Activated T-cell treated with anti-CD3 and anti-CD28 coated beads, Interleukin-2, amount 50 U/mL, for 72 hours (primary cell): ENCODE data around the gene DLG2. TPM values are rescaled to one million over a fixed set of nuclear protein-coding genes. Genes with fewer than 3 reads are reported as not detected.
A peak's percentile ranks its signal among the peaks of the same experiment; 100 is the strongest.
"Not testable (repeated sequence)": the region's sequence is repeated elsewhere in the genome, so short reads cannot be mapped to it uniquely, and the experiment has no call there.

Source experiments
- ATAC-seq, 2 donors: fragments of 150-1000 bp; cut with Tn5 transposase; replicated peaks in 1 of 2; 2 replicates each; pipeline ENCODE4 v1.10.0; 2021; ENCODE audit warnings: moderate library complexity in 2 of 2, mild to moderate bottlenecking in 1 of 2
- DNase-seq, 2 donors: peaks; one replicate each; pipeline ENCODE4 v3.0.0; 2021 to 2022; ENCODE audit warnings: mixed read lengths in 1 of 2
- H3K27ac Mint-ChIP-seq: one replicate; pipeline ENCODE4 v1.8.0; 2022; ENCODE audit warnings: mild to moderate bottlenecking, moderate library complexity, mixed read lengths
- H3K27me3 Mint-ChIP-seq: one replicate; pipeline ENCODE4 v1.8.0; 2022; ENCODE audit warnings: low read depth, mixed read lengths
- H3K36me3 Mint-ChIP-seq, 2 donors: one replicate each; pipeline ENCODE4 v1.8.0; 2022; ENCODE audit warnings: mixed read lengths in 2 of 2, mild to moderate bottlenecking in 1 of 2; ENCODE audit not compliant: insufficient read depth in 2 of 2
- H3K4me1 Mint-ChIP-seq: one replicate; pipeline ENCODE4 v1.8.0; 2022; ENCODE audit warnings: low read depth, mixed read lengths
- H3K4me3 Mint-ChIP-seq, 2 donors: one replicate each; pipeline ENCODE4 v1.8.0; 2022; ENCODE audit warnings: mild to moderate bottlenecking in 2 of 2, mixed read lengths in 2 of 2, moderate library complexity in 2 of 2
- H3K9me3 Mint-ChIP-seq, 2 donors: one replicate each; pipeline ENCODE4 v1.8.0; 2022; ENCODE audit warnings: mixed read lengths in 2 of 2
- total RNA-seq, 2 donors: library from RNA; stranded (reverse); gene quantifications; one replicate each; pipeline ENCODE4 v1.2.3, GENCODE V29; 2022

The DLG2 gene
- total RNA-seq, 2 donors from 2014 or later = 4.1 to 5.3 TPM

DNA sequence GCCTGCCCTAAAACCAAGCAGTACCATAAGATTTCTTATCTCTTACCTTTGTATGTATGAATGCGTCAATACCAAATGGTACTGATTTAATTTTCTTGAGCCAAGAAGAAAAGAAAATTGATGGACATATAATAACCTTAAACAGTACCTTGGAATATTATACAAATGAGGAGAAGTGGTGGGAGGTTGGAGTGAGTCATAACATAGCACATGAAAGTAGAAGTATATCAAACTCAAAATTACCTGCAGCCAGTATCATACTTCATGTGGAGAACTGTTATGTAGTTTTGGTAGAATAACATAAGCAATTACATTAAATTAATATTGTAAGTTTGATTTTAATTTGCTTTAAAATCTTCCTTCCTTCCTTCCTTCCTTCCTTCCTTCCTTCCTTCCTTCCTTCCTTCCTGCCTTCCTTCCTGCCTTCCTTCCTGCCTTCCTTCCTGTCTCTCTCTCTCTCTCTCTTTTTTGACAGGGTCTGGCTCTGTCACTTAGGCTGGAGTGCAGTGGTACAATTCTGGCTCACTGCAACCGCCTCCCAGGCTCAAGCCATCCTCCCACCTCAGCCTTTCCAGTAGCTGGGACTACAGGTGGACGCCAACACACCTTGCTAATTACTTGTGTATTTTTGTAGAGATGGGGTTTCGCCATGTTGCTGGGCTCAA is 1880.1 kb downstream of the DLG2 start:
- Mint-ChIP-seq H3K9me3 (peaks cover 1 to 3% of the 10 kb centered on the region in 2 donors), H3K4me1 (no peaks in the 10 kb centered on the region)
- DNase-seq = no peak

DNA sequence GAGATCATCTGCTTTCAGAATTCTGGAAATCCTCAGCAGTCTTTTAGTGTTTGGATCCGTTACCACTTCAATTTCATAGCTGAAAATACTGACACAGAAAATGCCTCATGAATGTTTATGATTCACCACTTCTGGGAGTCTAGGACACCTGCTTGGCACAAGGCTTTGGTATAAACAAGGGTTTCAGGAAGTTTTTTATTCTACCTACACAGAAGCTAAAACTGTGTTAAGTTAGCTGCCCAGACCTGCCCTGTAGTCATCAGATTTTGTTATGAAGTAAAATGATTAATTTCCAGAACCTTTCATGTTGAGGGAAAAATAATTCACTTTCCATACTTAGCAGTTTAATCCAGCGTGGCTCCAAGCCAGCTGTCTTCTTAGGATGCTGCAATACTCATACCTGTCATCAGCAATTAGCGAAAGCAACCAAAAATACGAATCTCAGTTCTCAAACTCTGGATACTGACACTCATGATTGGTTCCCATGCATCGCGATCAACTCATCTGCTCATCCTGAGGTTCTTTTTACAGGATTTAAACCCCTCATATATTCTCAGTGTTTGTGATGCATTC is 1882.4 kb downstream of the DLG2 start:
- no peak for DNase-seq
- Mint-ChIP-seq H3K4me3 (no peak overlapping the region), H3K27ac (no peak overlapping the region), H3K4me1 (no peaks in the 10 kb centered on the region), H3K36me3 (peaks cover 0 to 2% of the 10 kb centered on the region in 2 donors), H3K27me3 (peaks cover 9% of the 10 kb centered on the region), H3K9me3 (peaks cover 2% of the 10 kb centered on the region in 2 donors)
- ATAC-seq = no peak

More for the DNA sequence above, 1880.1 kb downstream of the DLG2 start:
- Mint-ChIP-seq H3K27ac (no peak overlapping the region), H3K36me3 (peaks cover 0 to 2% of the 10 kb centered on the region in 2 donors), H3K4me3 (no peak overlapping the region), H3K27me3 (peaks cover 7% of the 10 kb centered on the region)
- no peak for ATAC-seq

DNA sequence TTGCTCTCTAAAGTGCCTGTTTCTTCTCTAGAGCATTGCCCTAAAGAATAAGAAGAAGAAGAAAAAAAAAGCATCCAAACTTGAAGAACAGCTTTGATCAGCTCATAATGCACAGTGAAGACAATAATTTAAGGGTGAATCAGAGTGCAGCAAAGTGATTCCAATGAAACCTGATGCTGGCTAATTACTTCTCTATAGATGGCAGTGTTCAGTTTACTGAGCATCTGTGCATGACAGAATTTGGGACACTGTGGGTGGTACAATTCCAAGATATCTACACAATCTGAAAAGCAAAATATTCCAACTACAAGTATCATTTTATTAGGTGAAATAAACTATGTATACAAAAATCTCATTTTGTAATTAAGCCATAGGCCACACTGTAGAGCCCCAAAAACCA is 1890.5 kb downstream of the DLG2 start:
- no peak overlapping the region for H3K27ac Mint-ChIP-seq
- peaks cover 7% of the 10 kb centered on the region for H3K27me3 Mint-ChIP-seq
- no peaks in the 10 kb centered on the region for H3K4me1 Mint-ChIP-seq
- ATAC-seq (no peak), DNase-seq (no peak)
- H3K36me3 Mint-ChIP-seq = no peaks in the 10 kb centered on the region
- H3K9me3 Mint-ChIP-seq = peaks cover 0 to 2% of the 10 kb centered on the region in 2 donors
- no peak overlapping the region for H3K4me3 Mint-ChIP-seq

DNA sequence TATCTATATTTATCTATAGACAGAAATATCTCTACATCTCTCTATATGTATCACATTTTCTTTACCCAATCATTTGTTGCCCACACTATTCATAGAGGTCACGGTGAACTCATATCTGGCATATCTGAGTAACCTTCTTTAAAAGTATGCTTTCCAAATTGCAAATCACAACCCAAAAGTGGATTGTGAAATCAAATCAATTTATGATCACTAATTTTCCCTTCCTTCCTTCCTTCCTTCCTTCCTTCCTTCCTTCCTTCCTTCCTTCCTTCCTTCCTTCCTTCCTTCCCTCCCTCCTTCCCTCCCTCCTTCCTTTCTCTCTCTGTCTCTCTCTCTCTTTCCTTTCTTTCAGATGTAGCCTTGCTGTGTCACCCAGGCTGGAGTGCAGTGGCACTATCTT is 1893.0 kb downstream of the DLG2 start:
- Mint-ChIP-seq H3K4me3 (no peak overlapping the region), H3K4me1 (no peaks in the 10 kb centered on the region), H3K9me3 (no peaks in the 10 kb centered on the region), H3K27ac (no peak overlapping the region), H3K27me3 (peaks cover 9% of the 10 kb centered on the region), H3K36me3 (no peaks in the 10 kb centered on the region)
- ATAC-seq = no peak
- no peak for DNase-seq

DNA sequence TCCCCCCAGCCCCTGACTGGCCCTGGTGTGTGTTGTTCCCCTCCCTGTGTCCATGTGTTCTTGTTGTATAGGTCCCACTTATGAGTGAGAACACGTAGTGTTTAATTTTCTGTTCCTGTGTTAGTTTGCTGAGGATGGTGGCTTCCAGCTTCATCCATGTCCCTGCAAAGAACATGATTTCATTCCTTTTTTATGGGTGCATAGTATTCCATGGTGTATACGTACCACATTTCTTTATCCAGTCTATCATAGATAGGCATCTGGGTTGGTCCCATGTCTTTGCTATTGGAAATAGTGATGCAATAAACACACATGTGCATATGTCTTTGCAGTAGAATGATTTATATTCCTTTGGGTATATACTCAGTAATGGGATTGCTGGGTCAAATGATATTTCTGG is 1895.9 kb downstream of the DLG2 start:
- DNase-seq, H3K4me3 Mint-ChIP-seq, H3K4me1 Mint-ChIP-seq, ATAC-seq, H3K36me3 Mint-ChIP-seq, H3K27ac Mint-ChIP-seq, H3K9me3 Mint-ChIP-seq: not testable (repeated sequence)
- peaks cover 15% of the 10 kb centered on the region for H3K27me3 Mint-ChIP-seq

DNA sequence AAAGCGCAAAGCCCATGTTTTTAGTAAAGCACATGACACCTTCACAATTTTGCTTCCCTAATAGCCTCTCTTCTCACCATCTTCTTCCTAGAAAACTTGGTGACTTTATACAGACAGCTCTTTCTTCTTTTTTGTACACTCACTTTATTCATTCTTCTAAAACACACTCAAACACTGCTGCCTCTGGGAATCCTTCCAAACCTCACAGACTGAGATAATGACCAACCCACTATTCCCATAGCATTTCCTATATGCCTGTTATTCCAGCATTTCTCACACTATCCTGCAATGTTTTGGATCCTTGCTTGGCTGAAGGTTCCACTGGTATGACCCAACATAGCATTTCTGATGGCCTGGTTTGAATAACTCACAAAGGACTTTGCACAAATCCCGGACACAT is 1898.9 kb downstream of the DLG2 start:
- Mint-ChIP-seq H3K4me3 (no peak overlapping the region), H3K27ac (no peak overlapping the region), H3K36me3 (no peaks in the 10 kb centered on the region), H3K27me3 (peaks cover 33% of the 10 kb centered on the region), H3K9me3 (no peaks in the 10 kb centered on the region), H3K4me1 (no peaks in the 10 kb centered on the region)
- no peak for ATAC-seq
- no peak for DNase-seq

DNA sequence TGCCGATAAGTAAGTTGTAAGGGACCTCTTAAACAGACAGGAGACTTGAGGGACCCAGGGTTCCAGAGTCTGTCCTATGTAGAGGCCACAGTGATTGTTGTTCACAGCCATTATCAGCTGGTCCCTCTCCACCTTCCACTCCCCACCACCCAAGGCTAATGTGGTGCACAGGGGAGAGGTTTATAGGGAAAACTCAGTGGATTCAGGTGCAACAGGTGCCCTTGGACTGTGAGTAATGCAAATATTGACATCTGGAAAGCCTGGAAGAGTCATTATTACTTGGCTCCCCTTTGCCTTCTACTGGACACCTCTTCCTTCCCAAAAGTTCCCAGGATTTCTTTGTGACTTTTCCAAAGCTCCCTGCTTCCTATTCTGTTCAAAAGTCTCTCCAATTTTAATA is 1899.9 kb downstream of the DLG2 start:
- DNase-seq (no peak), ATAC-seq (no peak)
- Mint-ChIP-seq H3K9me3 (no peaks in the 10 kb centered on the region), H3K27me3 (peaks cover 33% of the 10 kb centered on the region), H3K4me1 (no peaks in the 10 kb centered on the region), H3K4me3 (no peak overlapping the region), H3K36me3 (no peaks in the 10 kb centered on the region), H3K27ac (no peak overlapping the region)

DNA sequence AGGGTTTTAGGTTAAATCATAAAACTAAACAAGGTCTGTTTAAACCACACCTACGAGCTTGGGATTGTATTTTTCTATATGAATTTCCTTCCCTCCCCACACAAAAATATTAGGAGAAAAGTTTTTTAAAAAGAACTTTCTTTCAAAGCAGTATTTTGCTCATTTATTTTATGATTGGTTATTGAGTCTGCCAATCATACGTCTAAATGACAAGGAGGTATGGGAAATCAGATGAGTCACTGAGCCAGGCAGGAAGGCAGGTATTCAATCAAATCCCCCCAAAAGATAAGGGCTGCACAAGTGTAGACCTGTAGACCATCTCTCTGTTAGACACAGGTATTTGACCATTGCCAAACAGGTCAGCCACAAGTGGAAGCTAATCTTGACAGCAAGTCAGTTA is 1900.8 kb downstream of the DLG2 start:
- H3K4me3 Mint-ChIP-seq = no peak overlapping the region
- H3K36me3 Mint-ChIP-seq = no peaks in the 10 kb centered on the region
- peaks cover 32% of the 10 kb centered on the region for H3K27me3 Mint-ChIP-seq
- no peaks in the 10 kb centered on the region for H3K4me1 Mint-ChIP-seq
- no peak for DNase-seq
- no peak for ATAC-seq
- no peaks in the 10 kb centered on the region for H3K9me3 Mint-ChIP-seq
- H3K27ac Mint-ChIP-seq = no peak overlapping the region

DNA sequence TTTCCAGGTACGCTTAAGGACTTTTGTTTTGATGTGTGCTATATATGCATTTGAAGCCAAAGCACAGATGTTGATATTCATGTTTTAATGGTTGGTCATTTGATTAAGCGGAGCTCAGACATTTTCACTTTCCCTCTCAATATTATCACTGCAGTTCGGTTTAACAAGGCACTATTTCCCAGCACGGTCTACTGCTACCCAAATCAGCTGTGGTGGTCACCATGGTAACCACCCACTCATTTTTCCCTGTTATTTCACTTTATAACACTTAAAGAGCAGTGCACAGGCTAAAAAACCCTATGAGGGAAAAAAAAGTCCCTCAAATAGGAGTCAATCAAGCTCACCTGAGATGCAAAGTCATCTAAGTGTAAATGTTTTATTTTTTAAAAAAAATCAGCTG is 1901.4 kb downstream of the DLG2 start:
- Mint-ChIP-seq H3K4me3 (no peak overlapping the region), H3K36me3 (no peaks in the 10 kb centered on the region), H3K27ac (no peak overlapping the region), H3K27me3 (peaks cover 26% of the 10 kb centered on the region), H3K4me1 (no peaks in the 10 kb centered on the region), H3K9me3 (no peaks in the 10 kb centered on the region)
- ATAC-seq (no peak), DNase-seq (no peak)

DNA sequence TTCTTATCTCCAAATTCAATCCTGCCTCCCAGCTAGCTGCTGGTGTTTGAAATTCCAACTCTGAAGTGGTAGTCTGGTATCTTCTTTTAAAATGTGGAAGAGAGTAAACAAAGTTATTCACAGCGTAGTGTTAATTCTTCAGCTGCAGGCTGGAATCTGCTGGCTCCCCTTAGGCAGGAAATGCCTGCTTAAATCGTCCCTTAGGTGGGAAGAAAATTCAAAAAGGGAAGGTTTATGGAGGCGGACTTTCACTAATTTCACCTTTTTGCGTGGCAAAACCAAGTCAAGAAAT is 1901.9 kb downstream of the DLG2 start:
- H3K36me3 Mint-ChIP-seq = no peaks in the 10 kb centered on the region
- peaks cover 25% of the 10 kb centered on the region for H3K27me3 Mint-ChIP-seq

DNA sequence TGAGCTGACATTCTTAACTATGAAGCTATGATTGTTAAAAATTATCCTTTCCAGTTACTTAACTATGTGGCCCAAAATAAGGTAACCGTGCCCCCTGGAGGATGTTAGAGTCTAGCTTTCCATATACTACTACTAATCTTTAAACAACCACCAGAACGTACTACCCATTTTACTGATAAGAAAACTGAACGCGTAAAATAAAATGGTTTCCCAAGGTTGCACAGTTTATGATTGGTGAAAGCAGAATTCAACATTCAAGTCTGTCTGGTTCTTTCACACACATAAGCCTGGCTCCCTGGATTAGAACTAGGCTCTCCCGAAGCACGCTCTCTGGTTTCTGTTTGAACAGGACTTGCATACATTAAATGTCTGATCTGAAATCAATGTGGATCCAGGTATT is 1903.1 kb downstream of the DLG2 start:
- Mint-ChIP-seq H3K27ac (peak overlapping the region; percentile 15), H3K4me3 (peak overlapping the region; percentile 53 to 79), H3K9me3 (no peaks in the 10 kb centered on the region), H3K4me1 (no peaks in the 10 kb centered on the region), H3K27me3 (peaks cover 25% of the 10 kb centered on the region), H3K36me3 (no peaks in the 10 kb centered on the region)
- peak; percentile 20 to 30 for DNase-seq
- ATAC-seq = peak; percentile 65 to 70

More for the DNA sequence above, 1901.9 kb downstream of the DLG2 start:
- DNase-seq (no peak), ATAC-seq (no peak)
- Mint-ChIP-seq H3K9me3 (no peaks in the 10 kb centered on the region), H3K27ac (no peak overlapping the region), H3K4me1 (no peaks in the 10 kb centered on the region), H3K4me3 (no peak overlapping the region)

DNA sequence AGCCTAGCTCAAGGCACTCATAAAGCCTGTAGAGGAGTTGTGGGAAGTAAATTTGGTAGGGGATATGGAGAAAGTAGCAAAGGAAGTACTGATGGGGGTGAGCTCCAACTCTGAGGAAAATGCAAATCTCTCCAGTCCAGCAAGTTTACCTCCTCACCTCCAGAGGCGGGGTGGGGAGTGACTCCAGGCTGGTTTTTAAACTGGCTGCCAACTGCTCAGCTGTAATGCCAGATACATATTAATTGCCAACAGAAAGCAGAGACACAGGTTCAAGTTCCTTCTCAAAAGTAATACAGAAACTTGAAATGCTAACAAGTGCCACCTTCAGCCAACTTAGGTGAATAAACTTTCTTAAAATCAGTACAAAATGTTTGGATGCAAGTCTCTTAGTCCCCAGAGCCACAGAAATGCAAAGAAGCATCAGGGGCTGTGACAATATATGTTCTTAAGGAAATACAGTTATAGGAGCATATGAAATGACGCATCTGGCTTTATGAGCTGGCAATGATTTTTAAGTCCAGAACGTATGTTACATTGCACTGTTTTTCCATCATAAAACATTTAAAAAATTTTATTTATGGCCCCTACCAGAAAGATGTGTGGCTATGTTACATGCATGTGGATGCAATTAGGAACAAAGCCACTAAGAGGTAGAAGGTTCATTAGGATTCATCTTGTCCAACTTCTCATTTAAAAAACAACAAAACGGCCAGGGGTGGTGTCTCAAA is 1904.6 kb downstream of the DLG2 start:
- Mint-ChIP-seq H3K27me3 (peaks cover 18% of the 10 kb centered on the region), H3K9me3 (no peaks in the 10 kb centered on the region), H3K27ac (no peak overlapping the region), H3K4me3 (no peak overlapping the region), H3K36me3 (no peaks in the 10 kb centered on the region), H3K4me1 (no peaks in the 10 kb centered on the region)
- ATAC-seq = no peak
- DNase-seq = no peak

DNA sequence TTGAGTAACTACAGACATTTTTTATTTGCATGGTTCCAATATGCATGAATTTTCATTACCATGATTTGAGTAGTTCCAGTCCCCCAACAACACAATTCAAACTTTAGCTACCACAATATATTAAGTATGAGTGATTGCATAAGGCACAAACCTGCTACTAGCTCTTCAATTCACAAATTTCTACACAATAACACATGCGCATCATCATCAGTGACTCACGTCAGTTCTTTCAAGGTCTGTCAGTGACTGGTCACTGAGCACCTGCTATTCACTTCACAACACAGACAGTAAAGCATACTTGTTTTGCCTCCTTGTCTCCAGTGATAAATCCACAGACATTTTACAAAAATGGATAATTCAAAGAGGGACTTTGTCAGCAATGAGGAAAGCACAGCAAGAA is 1905.9 kb downstream of the DLG2 start:
- H3K27ac Mint-ChIP-seq = no peak overlapping the region
- no peak for ATAC-seq
- H3K9me3 Mint-ChIP-seq = no peaks in the 10 kb centered on the region
- no peaks in the 10 kb centered on the region for H3K4me1 Mint-ChIP-seq
- peaks cover 18% of the 10 kb centered on the region for H3K27me3 Mint-ChIP-seq
- H3K4me3 Mint-ChIP-seq = no peak overlapping the region
- no peak for DNase-seq
- H3K36me3 Mint-ChIP-seq = no peaks in the 10 kb centered on the region

DNA sequence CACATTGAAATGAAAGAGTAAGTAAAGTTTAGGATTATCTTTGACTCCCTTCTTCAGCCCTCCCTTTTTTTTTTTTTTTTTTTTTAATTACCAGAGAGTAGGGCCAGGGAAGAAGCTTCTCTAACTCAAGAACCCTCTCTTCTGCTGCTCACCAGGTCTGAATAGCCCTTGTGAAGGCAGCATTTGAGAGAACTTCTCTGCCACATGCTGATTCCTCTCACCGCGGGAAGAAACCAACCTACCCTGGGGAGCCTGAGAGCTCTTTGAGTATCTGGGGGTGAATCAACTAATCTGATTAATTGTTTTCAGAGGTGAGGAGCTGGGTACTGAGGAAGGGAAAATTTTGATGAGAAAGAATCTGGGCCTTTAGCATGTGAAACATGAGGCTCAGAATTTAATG is 1906.5 kb downstream of the DLG2 start:
- DNase-seq (no peak), ATAC-seq (no peak)
- no peaks in the 10 kb centered on the region for H3K4me1 Mint-ChIP-seq
- H3K4me3 Mint-ChIP-seq = no peak overlapping the region
- H3K27me3 Mint-ChIP-seq = peaks cover 19% of the 10 kb centered on the region
- no peaks in the 10 kb centered on the region for H3K36me3 Mint-ChIP-seq
- H3K9me3 Mint-ChIP-seq = no peaks in the 10 kb centered on the region
- no peak overlapping the region for H3K27ac Mint-ChIP-seq
